AML-193 (cell line): ENCODE data around the gene SF1.
"Not testable (repeated sequence)": the region's sequence is repeated elsewhere in the genome, so short reads cannot be mapped to it uniquely, and the experiment has no call there.

Experiments
- DNase-seq, 2 experiments: peaks; one replicate each; lab custom pipeline; 2025; lab: John Stamatoyannopoulos, UW

The SF1 gene

GRCh38 chr11:64778473-64779298 lies at the start of gene SF1:
Gene SF1, minus strand, starts transcription at chr11:64778542. Its CDS starts 150 bp downstream, at chr11:64778392.
- peak; percentile 99 for DNase-seq

GRCh38 chr11:64827451-64827839 lies 49.1 kb upstream of the SF1 start:
- DNase-seq, result no peak

GRCh38 chr11:64826578-64827450 lies 48.5 kb upstream of the SF1 start:
- DNase-seq, result no peak

GRCh38 chr11:64826062-64826461 lies 47.7 kb upstream of the SF1 start:
- no peak for DNase-seq

GRCh38 chr11:64823568-64824119 lies 45.3 kb upstream of the SF1 start:
- no peak for DNase-seq

- DNase-seq, result no peak
Measured at GRCh38 chr11:64817476-64817875, 39.1 kb upstream of the SF1 start.

GRCh38 chr11:64815433-64815832 lies 37.1 kb upstream of the SF1 start:
- DNase-seq, result not testable (repeated sequence)

GRCh38 chr11:64814712-64815187 lies 36.4 kb upstream of the SF1 start:
- no peak for DNase-seq

- no peak for DNase-seq
Measured at GRCh38 chr11:64813826-64814225, 35.5 kb upstream of the SF1 start.

GRCh38 chr11:64810891-64811272 lies 32.5 kb upstream of the SF1 start:
- DNase-seq, result no peak

GRCh38 chr11:64810271-64810890 lies 32.0 kb upstream of the SF1 start, which contains the start of gene MEN1:
Gene MEN1, minus strand, starts transcription at chr11:64810551. Its CDS starts 442 bp downstream, at chr11:64810109.
- peak; percentile 89 to 91 for DNase-seq

- no peak for DNase-seq
Measured at GRCh38 chr11:64809781-64810241, 31.5 kb upstream of the SF1 start.

GRCh38 chr11:64805481-64805880 lies 27.1 kb upstream of the SF1 start:
- DNase-seq, result no peak

GRCh38 chr11:64804346-64805210 lies 26.2 kb upstream of the SF1 start:
- DNase-seq, result no peak

- DNase-seq, result no peak
Measured at GRCh38 chr11:64803846-64804345, 25.6 kb upstream of the SF1 start.

- DNase-seq, result peak; percentile 36 to 63
Measured at GRCh38 chr11:64803158-64803845, 25.0 kb upstream of the SF1 start, which contains the start of gene MAP4K2. Gene MAP4K2, minus strand, starts transcription at chr11:64803214. Its CDS starts 65 bp downstream, at chr11:64803149.

GRCh38 chr11:64802370-64803157 lies 24.2 kb upstream of the SF1 start:
- DNase-seq, result no peak

- no peak for DNase-seq
Measured at GRCh38 chr11:64801561-64802369, 23.4 kb upstream of the SF1 start.
